SK-N-SH (cell line): Measurements from ENCODE around the gene SIGLEC9. TPM values are rescaled to one million over a fixed set of nuclear protein-coding genes. Genes with fewer than 3 reads are reported as not detected.

Source experiments
- CTCF ChIA-PET: fragments of 300-600, 350-600 bp; formaldehyde crosslinking; extraction: SDS; loops from one replicate; lab custom pipeline; 2021; lab: Yijun Ruan, JAX
- POLR2A ChIA-PET: fragments of 350-600 bp; sonication (Branson Sonifier 250); formaldehyde crosslinking; extraction: SDS; loops from one replicate; lab custom pipeline; 2020; ENCODE audit warnings: antibody characterized with exemption, inconsistent platforms; lab: Yijun Ruan, JAX
- DNase-seq: peaks from one replicate; pipeline ENCODE4 v3.0.0; 2012
- H2AFZ ChIP-seq: fragments of 200-600 bp; sonication (generic); 2 replicates; pipeline ENCODE4 v1.8.1; 2016; ENCODE audit warnings: antibody characterized with exemption, mild to moderate bottlenecking, low read depth
- H3F3A ChIP-seq: fragments of 200-600 bp; sonication (generic); replicated peaks from 2 replicates; pipeline ENCODE3; 2016; ENCODE audit warnings: antibody characterized with exemption, mild to moderate bottlenecking; ENCODE audit not compliant: insufficient read depth
- H3K27ac ChIP-seq, 2 experiments: fragments of 200-500 bp in 1 of 2; fragments of 200-600 bp in 1 of 2; sonication (Bioruptor generic) in 1 of 2; sonication (generic), shearing (Covaris generic) in 1 of 2; 2 replicates each; pipeline versions ENCODE4 v1.5.1 to v1.6.1; 2014 to 2016; ENCODE audit warnings: low read depth in 2 of 2, inconsistent platforms in 1 of 2, low read length in 1 of 2, mild to moderate bottlenecking in 1 of 2, mixed read lengths in 1 of 2
- H3K27me3 ChIP-seq: fragments of 200-600 bp; sonication (generic), shearing (Covaris generic); 2 replicates; pipeline ENCODE4 v1.6.1; 2016; ENCODE audit warnings: mixed run types; ENCODE audit not compliant: insufficient read depth
- H3K36me3 ChIP-seq, 2 experiments: fragments of 200-500 bp in 1 of 2; fragments of 200-600 bp in 1 of 2; sonication (Bioruptor generic) in 1 of 2; sonication (generic) in 1 of 2; replicated peaks in 1 of 2; 2 replicates each; pipeline versions ENCODE3 to v1.5.1; 2014 to 2016; ENCODE audit warnings: low read length in 1 of 2, mild to moderate bottlenecking in 1 of 2; ENCODE audit not compliant: insufficient read depth in 2 of 2, control insufficient read depth in 1 of 2
- H3K4me1 ChIP-seq, 2 experiments: fragments of 200-500 bp in 1 of 2; fragments of 200-600 bp in 1 of 2; sonication (Bioruptor generic) in 1 of 2; sonication (generic), shearing (Covaris generic) in 1 of 2; 2 replicates each; pipeline versions ENCODE4 v1.5.1 to v1.6.1; 2014 to 2016; ENCODE audit warnings: low read depth in 1 of 2, low read length in 1 of 2, mixed run types in 1 of 2; ENCODE audit not compliant: insufficient read depth in 2 of 2, control insufficient read depth in 1 of 2
- H3K4me2 ChIP-seq: fragments of 200-600 bp; sonication (generic), shearing (Covaris generic); 2 replicates; pipeline ENCODE4 v1.6.1; 2017; ENCODE audit warnings: mixed run types
- H3K4me3 ChIP-seq, 2 experiments: fragments of 200-500 bp in 1 of 2; fragments of 200-600 bp in 1 of 2; sonication (Bioruptor generic) in 1 of 2; sonication (generic), shearing (Covaris generic) in 1 of 2; 2 replicates each; pipeline versions ENCODE4 v1.5.1 to v1.8.1; 2014 to 2016; ENCODE audit warnings: low read depth in 2 of 2, inconsistent platforms in 1 of 2, low read length in 1 of 2, mild to moderate bottlenecking in 1 of 2, mixed read lengths in 1 of 2, moderate library complexity in 1 of 2
- H3K79me2 ChIP-seq: fragments of 200-600 bp; sonication (generic); 2 replicates; pipeline ENCODE4 v1.8.1; 2017; ENCODE audit warnings: mild to moderate bottlenecking; ENCODE audit not compliant: insufficient read depth
- H3K9ac ChIP-seq: fragments of 200-600 bp; sonication (generic); 2 replicates; pipeline ENCODE4 v1.6.1; 2017; ENCODE audit warnings: mixed run types
- H3K9me2 ChIP-seq: fragments of 200-600 bp; sonication (generic); 2 replicates; pipeline ENCODE4 v1.6.1; 2017; ENCODE audit warnings: mixed run types
- H3K9me3 ChIP-seq: fragments of 200-600 bp; sonication (generic); 2 replicates; pipeline ENCODE4 v1.6.1; 2017; ENCODE audit warnings: mixed run types, mild to moderate bottlenecking, moderate library complexity
- H4K20me1 ChIP-seq: fragments of 200-600 bp; sonication (generic); 2 replicates; pipeline ENCODE4 v1.6.1; 2017; ENCODE audit warnings: mild to moderate bottlenecking, mixed run types; ENCODE audit not compliant: insufficient read depth
- CTCF ChIP-seq: fragments of 200-600 bp; sonication (generic); IDR thresholded peaks from 2 replicates; pipeline ENCODE4 v1.6.1; 2017; ENCODE audit warnings: antibody characterized with exemption, mild to moderate bottlenecking, moderate library complexity
- FOXM1 ChIP-seq: IDR thresholded peaks from 2 replicates; pipeline ENCODE4 v1.4.0; 2012; ENCODE audit warnings: low read depth, mild to moderate bottlenecking
- GATA2 ChIP-seq: sonication (generic); formaldehyde crosslinking; IDR thresholded peaks from 2 replicates; pipeline ENCODE4 v1.5.0; 2020; ENCODE audit warnings: mild to moderate bottlenecking, missing genetic modification reagents
- IRF3 ChIP-seq: fragments of 150-350 bp; IDR thresholded peaks from 2 replicates; pipeline ENCODE4 v1.6.1; 2016; ENCODE audit warnings: mild to moderate bottlenecking, low read depth, low read length
- JUND ChIP-seq: IDR thresholded peaks from 2 replicates; pipeline ENCODE4 v1.4.0; 2012
- MEF2A ChIP-seq: IDR thresholded peaks from 2 replicates; pipeline ENCODE4 v1.4.0; 2012; ENCODE audit warnings: low read depth, borderline replicate concordance
- NRF1 ChIP-seq: IDR thresholded peaks from 2 replicates; pipeline ENCODE4 v1.6.1; 2012; ENCODE audit warnings: low read depth, mild to moderate bottlenecking, low read length
- RAD21 ChIP-seq: IDR thresholded peaks from 2 replicates; pipeline ENCODE4 v1.6.1; 2012; ENCODE audit warnings: mild to moderate bottlenecking, low read length
- RFX5 ChIP-seq: IDR thresholded peaks from 2 replicates; pipeline ENCODE4 v1.6.1; 2012; ENCODE audit warnings: mild to moderate bottlenecking, improper control_type of control experiment, low read length
- RXRA ChIP-seq: IDR thresholded peaks from 2 replicates; pipeline ENCODE4 v1.4.0; 2012; ENCODE audit warnings: low read depth, mild to moderate bottlenecking, borderline replicate concordance
- SMC3 ChIP-seq: IDR thresholded peaks from 2 replicates; pipeline ENCODE4 v1.6.1; 2012; ENCODE audit warnings: low read depth, low read length, improper control_type of control experiment
- TCF12 ChIP-seq: IDR thresholded peaks from 2 replicates; pipeline ENCODE4 v1.4.0; 2012
- USF1 ChIP-seq: IDR thresholded peaks from 2 replicates; pipeline ENCODE4 v1.4.0; 2012; ENCODE audit warnings: low read depth, borderline replicate concordance
- YY1 ChIP-seq: IDR thresholded peaks from 2 replicates; pipeline ENCODE4 v1.4.0; 2012; ENCODE audit warnings: low read depth, mild to moderate bottlenecking
- WGBS: methylation state at CpG from one replicate; pipeline ENCODE4 v1.1.6; 2017; ENCODE audit warnings: low lambda C conversion rate; 5-methylcytosine and 5-hydroxymethylcytosine counted together
- polyA plus RNA-seq, 3 experiments: library from polyadenylated mRNA; depleted of rRNA; stranded (reverse); fragments of >200 nt; gene quantifications; 2 replicates each; pipeline ENCODE4 v1.2.3, GENCODE V29; 2012
- TF ChIP-seq, protein P1 (sequence below): IDR thresholded peaks from 2 replicates; pipeline ENCODE4 v1.6.1; 2012; ENCODE audit warnings: mild to moderate bottlenecking, low read depth, low read length, moderate library complexity
- TF ChIP-seq, protein P2 (sequence below): IDR thresholded peaks from 2 replicates; pipeline ENCODE4 v1.4.0; 2012; ENCODE audit warnings: low read depth, borderline replicate concordance
- TF ChIP-seq, protein P3 (sequence below): fragments of 150-350 bp; IDR thresholded peaks from 2 replicates; pipeline ENCODE4 v1.6.1; 2017; ENCODE audit warnings: antibody characterized with exemption, low read length, low read depth, borderline replicate concordance
- TF ChIP-seq, protein P4 (sequence below): IDR thresholded peaks from 2 replicates; pipeline ENCODE4; 2012

The SIGLEC9 gene
- polyA plus RNA-seq, 1 of the 3 experiments (the other 2 are of a cell fraction), result not detected

DNA sequence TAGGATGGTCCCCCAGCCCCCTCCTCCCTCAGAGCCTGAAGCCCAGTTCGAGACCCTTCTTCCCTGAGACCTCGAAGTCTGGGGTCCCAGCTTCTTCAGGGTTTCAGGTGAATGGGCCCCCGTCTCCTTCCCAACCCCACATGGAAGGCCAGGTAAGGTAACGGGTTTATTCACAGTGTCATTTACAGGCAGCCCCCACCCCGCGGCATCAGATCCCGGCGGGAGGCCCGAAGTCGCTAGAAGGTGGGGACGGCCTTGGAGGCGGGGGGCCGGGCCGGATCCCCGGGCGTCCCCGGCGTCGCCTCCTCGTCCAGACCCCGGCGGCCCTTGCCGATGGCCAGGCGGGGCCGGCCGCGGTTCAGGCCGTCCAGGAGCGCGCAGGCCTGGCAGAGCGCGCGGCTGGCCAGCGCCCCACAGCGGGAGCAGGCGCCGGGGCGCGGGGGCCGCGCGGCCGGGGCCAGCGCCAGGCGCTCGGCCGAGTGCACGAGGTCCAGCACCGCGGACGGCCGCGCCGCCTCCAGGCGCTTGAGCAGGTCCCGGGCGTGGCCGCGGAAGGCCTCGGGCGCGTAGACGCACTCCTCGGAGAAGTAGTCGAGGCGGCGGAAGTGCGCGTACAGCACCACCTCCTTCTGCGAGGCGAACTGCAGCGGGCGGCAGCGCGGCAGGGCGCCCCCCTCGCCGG is 26.2 kb upstream of the SIGLEC9 start:
- Histone ChIP-seq H2AFZ (no peak overlapping the region), H3K79me2 (peaks cover 14% of the 10 kb centered on the region; the same call in 1 of the 2 replicates), H3F3A (no peaks in the 10 kb centered on the region), H3K9me2 (no peaks in the 10 kb centered on the region), H4K20me1 (peaks cover 19% of the 10 kb centered on the region; the same call in 1 of the 2 replicates), H3K4me2 (no peak overlapping the region), H3K27ac (no peak overlapping the region), H3K9me3 (no peaks in the 10 kb centered on the region), H3K27me3 (no peaks in the 10 kb centered on the region), H3K4me1 (no peaks in the 10 kb centered on the region; a peak in 1 of 4 replicates), H3K36me3 (peaks cover 11 to 30% of the 10 kb centered on the region in 2 experiments), H3K4me3 (no peak overlapping the region), H3K9ac (no peak overlapping the region)
- 96% methylated on average over 32 of the region's 78 CpGs for WGBS
- CTCF ChIA-PET, result no interaction called here
- no peak for DNase-seq
- TF ChIP-seq RXRA (no peak), GATA2 (CRISPR knock-in tag) (no peak), FOXM1 (no peak), NRF1 (no peak), SMC3 (no peak), YY1 (no peak), USF1 (no peak), RFX5 (no peak), MEF2A (no peak), CTCF (no peak), RAD21 (no peak), TCF12 (no peak), JUND (no peak), IRF3 (no peak)
- TF ChIP-seq, protein P1, sequence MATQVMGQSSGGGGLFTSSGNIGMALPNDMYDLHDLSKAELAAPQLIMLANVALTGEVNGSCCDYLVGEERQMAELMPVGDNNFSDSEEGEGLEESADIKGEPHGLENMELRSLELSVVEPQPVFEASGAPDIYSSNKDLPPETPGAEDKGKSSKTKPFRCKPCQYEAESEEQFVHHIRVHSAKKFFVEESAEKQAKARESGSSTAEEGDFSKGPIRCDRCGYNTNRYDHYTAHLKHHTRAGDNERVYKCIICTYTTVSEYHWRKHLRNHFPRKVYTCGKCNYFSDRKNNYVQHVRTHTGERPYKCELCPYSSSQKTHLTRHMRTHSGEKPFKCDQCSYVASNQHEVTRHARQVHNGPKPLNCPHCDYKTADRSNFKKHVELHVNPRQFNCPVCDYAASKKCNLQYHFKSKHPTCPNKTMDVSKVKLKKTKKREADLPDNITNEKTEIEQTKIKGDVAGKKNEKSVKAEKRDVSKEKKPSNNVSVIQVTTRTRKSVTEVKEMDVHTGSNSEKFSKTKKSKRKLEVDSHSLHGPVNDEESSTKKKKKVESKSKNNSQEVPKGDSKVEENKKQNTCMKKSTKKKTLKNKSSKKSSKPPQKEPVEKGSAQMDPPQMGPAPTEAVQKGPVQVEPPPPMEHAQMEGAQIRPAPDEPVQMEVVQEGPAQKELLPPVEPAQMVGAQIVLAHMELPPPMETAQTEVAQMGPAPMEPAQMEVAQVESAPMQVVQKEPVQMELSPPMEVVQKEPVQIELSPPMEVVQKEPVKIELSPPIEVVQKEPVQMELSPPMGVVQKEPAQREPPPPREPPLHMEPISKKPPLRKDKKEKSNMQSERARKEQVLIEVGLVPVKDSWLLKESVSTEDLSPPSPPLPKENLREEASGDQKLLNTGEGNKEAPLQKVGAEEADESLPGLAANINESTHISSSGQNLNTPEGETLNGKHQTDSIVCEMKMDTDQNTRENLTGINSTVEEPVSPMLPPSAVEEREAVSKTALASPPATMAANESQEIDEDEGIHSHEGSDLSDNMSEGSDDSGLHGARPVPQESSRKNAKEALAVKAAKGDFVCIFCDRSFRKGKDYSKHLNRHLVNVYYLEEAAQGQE, result no peak
- TF ChIP-seq, protein P2, sequence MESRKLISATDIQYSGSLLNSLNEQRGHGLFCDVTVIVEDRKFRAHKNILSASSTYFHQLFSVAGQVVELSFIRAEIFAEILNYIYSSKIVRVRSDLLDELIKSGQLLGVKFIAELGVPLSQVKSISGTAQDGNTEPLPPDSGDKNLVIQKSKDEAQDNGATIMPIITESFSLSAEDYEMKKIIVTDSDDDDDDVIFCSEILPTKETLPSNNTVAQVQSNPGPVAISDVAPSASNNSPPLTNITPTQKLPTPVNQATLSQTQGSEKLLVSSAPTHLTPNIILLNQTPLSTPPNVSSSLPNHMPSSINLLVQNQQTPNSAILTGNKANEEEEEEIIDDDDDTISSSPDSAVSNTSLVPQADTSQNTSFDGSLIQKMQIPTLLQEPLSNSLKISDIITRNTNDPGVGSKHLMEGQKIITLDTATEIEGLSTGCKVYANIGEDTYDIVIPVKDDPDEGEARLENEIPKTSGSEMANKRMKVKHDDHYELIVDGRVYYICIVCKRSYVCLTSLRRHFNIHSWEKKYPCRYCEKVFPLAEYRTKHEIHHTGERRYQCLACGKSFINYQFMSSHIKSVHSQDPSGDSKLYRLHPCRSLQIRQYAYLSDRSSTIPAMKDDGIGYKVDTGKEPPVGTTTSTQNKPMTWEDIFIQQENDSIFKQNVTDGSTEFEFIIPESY, result no peak
- TF ChIP-seq, protein P3, sequence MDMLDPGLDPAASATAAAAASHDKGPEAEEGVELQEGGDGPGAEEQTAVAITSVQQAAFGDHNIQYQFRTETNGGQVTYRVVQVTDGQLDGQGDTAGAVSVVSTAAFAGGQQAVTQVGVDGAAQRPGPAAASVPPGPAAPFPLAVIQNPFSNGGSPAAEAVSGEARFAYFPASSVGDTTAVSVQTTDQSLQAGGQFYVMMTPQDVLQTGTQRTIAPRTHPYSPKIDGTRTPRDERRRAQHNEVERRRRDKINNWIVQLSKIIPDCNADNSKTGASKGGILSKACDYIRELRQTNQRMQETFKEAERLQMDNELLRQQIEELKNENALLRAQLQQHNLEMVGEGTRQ, result no peak
- TF ChIP-seq, protein P4, sequence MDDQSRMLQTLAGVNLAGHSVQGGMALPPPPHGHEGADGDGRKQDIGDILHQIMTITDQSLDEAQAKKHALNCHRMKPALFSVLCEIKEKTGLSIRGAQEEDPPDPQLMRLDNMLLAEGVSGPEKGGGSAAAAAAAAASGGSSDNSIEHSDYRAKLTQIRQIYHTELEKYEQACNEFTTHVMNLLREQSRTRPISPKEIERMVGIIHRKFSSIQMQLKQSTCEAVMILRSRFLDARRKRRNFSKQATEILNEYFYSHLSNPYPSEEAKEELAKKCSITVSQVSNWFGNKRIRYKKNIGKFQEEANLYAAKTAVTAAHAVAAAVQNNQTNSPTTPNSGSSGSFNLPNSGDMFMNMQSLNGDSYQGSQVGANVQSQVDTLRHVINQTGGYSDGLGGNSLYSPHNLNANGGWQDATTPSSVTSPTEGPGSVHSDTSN, result no peak
- POLR2A ChIA-PET, result no interaction called here
